ENCODE data around the gene CTDP1. TPM values are rescaled to one million over a fixed set of nuclear protein-coding genes. Genes with fewer than 3 reads are reported as not detected.

Gene CTDP1
- total and polyA plus RNA-seq, 9 of the 15 experiments (the other 6 are each of a cell fraction or from before 2014, with no cell fraction given), result 0.07 to 19.2 (median 4.0) TPM

DNA sequence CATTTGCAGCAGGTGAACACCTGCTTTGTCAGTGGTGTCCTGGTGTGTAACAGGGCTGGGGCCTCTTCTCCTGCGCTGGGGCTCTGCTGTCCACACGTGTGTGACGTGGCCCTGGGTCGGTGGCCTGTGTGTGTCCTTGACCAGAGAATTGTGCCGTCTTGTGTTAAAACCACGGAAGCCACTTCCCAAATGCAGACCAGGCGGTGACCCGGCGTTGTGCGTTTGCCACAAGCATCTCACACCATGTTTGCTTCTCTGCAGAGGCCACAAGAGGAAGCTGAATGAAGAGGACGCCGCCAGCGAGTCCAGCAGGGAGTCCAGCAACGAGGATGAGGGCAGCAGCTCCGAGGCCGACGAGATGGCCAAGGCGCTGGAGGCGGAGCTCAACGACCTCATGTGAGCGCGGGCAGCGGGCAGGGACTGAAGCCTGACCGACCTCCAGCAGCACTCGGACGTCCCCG, 73.8 kb downstream of the CTDP1 start:
- in situ Hi-C loops (cut with MboI), result no loop called here
- 92% methylated on average over 14 of the region's 27 CpGs for WGBS (ENCODE audit: insufficient coverage, low coverage, missing lambda C conversion rate)
- Histone ChIP-seq H3K4me2 (ENCODE audit: insufficient read depth, low read length) (no peak overlapping the region), H3K27me3 (ENCODE audit: control insufficient read depth in 2 of 2, insufficient read depth in 2 of 2, low read length in 2 of 2) (no peaks in the 10 kb centered on the region), H3K4me3 (no peak overlapping the region), H3K9me3 (replicated peaks; ENCODE audit: control insufficient read depth, insufficient read depth, low read depth, low read length) (no peaks in the 10 kb centered on the region), H3K9me1 (ENCODE audit: control insufficient read depth, insufficient read depth, low read length) (no peaks in the 10 kb centered on the region), H2AFZ (ENCODE audit: low read depth, low read length) (no peak overlapping the region), H3K9ac (ENCODE audit: insufficient read depth in 1 of 2, low read depth in 2 of 2, low read length in 2 of 2) (no peak overlapping the region), H3K27ac (ENCODE audit: extremely low read depth, low read depth, low read length) (no peak overlapping the region), H4K20me1 (replicated peaks; ENCODE audit: control insufficient read depth, insufficient read depth, low read length) (no peaks in the 10 kb centered on the region), H3K79me2 (ENCODE audit: control insufficient read depth, insufficient read depth, low read length) (no peaks in the 10 kb centered on the region), H3K36me3 (ENCODE audit: control insufficient read depth, insufficient read depth, low read length) (peaks cover 12% of the 10 kb centered on the region; the same call in 1 of the 3 replicates), H3K4me1 (replicated peaks in 1 of 2; ENCODE audit: control insufficient read depth in 2 of 2, insufficient read depth in 2 of 2, low read length in 2 of 2) (no peaks in the 10 kb centered on the region)
- no peak for ATAC-seq
- ChIA-PET POLR2A (interaction anchor here (0.6 kb wide), 1 partner anchor 311 kb away, joined by 3 read pairs; no protein-coding TSS in a partner anchor), CTCF (ENCODE audit: low intra/inter-chr PET ratio) (no interaction called here)
- TF ChIP-seq, protein P1, sequence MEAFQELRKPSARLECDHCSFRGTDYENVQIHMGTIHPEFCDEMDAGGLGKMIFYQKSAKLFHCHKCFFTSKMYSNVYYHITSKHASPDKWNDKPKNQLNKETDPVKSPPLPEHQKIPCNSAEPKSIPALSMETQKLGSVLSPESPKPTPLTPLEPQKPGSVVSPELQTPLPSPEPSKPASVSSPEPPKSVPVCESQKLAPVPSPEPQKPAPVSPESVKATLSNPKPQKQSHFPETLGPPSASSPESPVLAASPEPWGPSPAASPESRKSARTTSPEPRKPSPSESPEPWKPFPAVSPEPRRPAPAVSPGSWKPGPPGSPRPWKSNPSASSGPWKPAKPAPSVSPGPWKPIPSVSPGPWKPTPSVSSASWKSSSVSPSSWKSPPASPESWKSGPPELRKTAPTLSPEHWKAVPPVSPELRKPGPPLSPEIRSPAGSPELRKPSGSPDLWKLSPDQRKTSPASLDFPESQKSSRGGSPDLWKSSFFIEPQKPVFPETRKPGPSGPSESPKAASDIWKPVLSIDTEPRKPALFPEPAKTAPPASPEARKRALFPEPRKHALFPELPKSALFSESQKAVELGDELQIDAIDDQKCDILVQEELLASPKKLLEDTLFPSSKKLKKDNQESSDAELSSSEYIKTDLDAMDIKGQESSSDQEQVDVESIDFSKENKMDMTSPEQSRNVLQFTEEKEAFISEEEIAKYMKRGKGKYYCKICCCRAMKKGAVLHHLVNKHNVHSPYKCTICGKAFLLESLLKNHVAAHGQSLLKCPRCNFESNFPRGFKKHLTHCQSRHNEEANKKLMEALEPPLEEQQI (IDR thresholded peaks at IDR 0.05), result no peak
- TF ChIP-seq ZNF212 (CRISPR knock-in tag; IDR thresholded peaks at IDR 0.05), result no peak
- no peak for TF ChIP-seq ZNF316 (IDR thresholded peaks at IDR 0.05)
- TF ChIP-seq PHTF2 (CRISPR knock-in tag; IDR thresholded peaks at IDR 0.05), result no peak
- TF ChIP-seq ZNF318 (IDR thresholded peaks at IDR 0.05; ENCODE audit: borderline replicate concordance in 1 of 2, low read depth in 1 of 2), result no peak
- intact Hi-C loops (cut with micrococcal nuclease), result no loop called here
- no peak for DNase-seq (ENCODE audit: extremely low read depth in 1 of 4, low spot score in 3 of 4)
- BruUV-seq (replicated peaks), result no TSS peak
- no peak for FAIRE-seq
